Endothelial cell of umbilical vein (primary cell): ENCODE results near the gene ATP11C. TPM values are rescaled to one million over a fixed set of nuclear protein-coding genes. Genes with fewer than 3 reads are reported as not detected.
A peak's percentile ranks its signal among the peaks of the same experiment; 100 is the strongest.

Experiments used
- BruUV-seq: library from RNA; stranded (reverse); fragments of 400-500 nt; replicated peaks from 2 replicates; lab custom pipeline; 2021; lab: Mats Ljungman, UMichigan
- CTCF ChIA-PET: fragments of 300-600, 350-600 bp; sonication (Branson Sonifier 250); formaldehyde crosslinking; loops from one replicate; lab custom pipeline; 2021; ENCODE audit warnings: antibody characterized with exemption, inconsistent platforms; lab: Charles Lee
- POLR2A ChIA-PET: fragments of 300-600, 350-600 bp; sonication (Branson Sonifier 250); formaldehyde crosslinking; loops from one replicate; lab custom pipeline; 2021; ENCODE audit warnings: antibody characterized with exemption, inconsistent platforms; lab: Charles Lee
- DNase-seq: peaks from one replicate; pipeline ENCODE4 v3.0.0-alpha.2; 2011; ENCODE audit warnings: low read depth, low spot score
- FAIRE-seq: peaks from 2 replicates; lab custom pipeline; 2011; peaks lifted over from hg19 to GRCh38; lab: Jason Lieb, UNC
- H2AFZ ChIP-seq: 2 replicates; pipeline ENCODE4 v1.6.0; 2012; ENCODE audit warnings: low read depth, low read length, control low read depth, inconsistent platforms
- H3K27ac ChIP-seq: 2 replicates; pipeline ENCODE4 v1.5.1; 2011; ENCODE audit warnings: low read depth, mild to moderate bottlenecking, control low read depth, low read length, moderate library complexity; ENCODE audit not compliant: insufficient read depth
- H3K27me3 ChIP-seq, 2 experiments: 2 replicates each; pipeline versions ENCODE4 v1.6.0 to v1.6.1; 2011; ENCODE audit warnings: low read length in 2 of 2, mixed read lengths in 1 of 2; ENCODE audit not compliant: control insufficient read depth in 2 of 2, insufficient read depth in 2 of 2
- H3K36me3 ChIP-seq, 2 experiments: 2 replicates in 1 of 2; 3 replicates in 1 of 2; pipeline ENCODE4 v1.5.1; 2011; ENCODE audit warnings: low read length in 2 of 2, mild to moderate bottlenecking in 1 of 2, moderate library complexity in 1 of 2; ENCODE audit not compliant: control insufficient read depth in 2 of 2, insufficient read depth in 2 of 2; ENCODE audit errors: extremely low read depth in 1 of 2
- H3K4me1 ChIP-seq: 3 replicates; pipeline ENCODE4 v1.5.1; 2011; ENCODE audit warnings: mild to moderate bottlenecking, low read length; ENCODE audit not compliant: control insufficient read depth, insufficient read depth; ENCODE audit errors: extremely low read depth
- H3K4me2 ChIP-seq: 2 replicates; pipeline ENCODE4 v1.6.1; 2011; ENCODE audit warnings: low read length, control low read depth, mixed read lengths; ENCODE audit not compliant: insufficient read depth
- H3K4me3 ChIP-seq, 3 experiments: fragments of 200-600 bp in 1 of 3; sonication (generic), shearing (Covaris generic) in 1 of 3; replicated peaks in 1 of 3; 2 replicates each; pipeline ENCODE4 v1.5.1; 2011 to 2016; ENCODE audit warnings: control low read depth in 3 of 3, low read length in 3 of 3, mild to moderate bottlenecking in 2 of 3, inconsistent platforms in 1 of 3, low read depth in 1 of 3, moderate library complexity in 1 of 3; ENCODE audit not compliant: insufficient read depth in 1 of 3
- H3K79me2 ChIP-seq: 2 replicates; pipeline ENCODE4 v1.6.0; 2012; ENCODE audit warnings: low read length, inconsistent platforms; ENCODE audit not compliant: control insufficient read depth, insufficient read depth
- H3K9ac ChIP-seq: replicated peaks from 2 replicates; pipeline ENCODE3; 2011; ENCODE audit warnings: low read length, control low read depth; ENCODE audit not compliant: insufficient read depth; ENCODE audit errors: extremely low read depth
- H3K9me1 ChIP-seq: replicated peaks from 3 replicates; pipeline ENCODE4 v1.6.0; 2011; ENCODE audit warnings: mild to moderate bottlenecking, low read length; ENCODE audit not compliant: control insufficient read depth, insufficient read depth; ENCODE audit errors: extremely low read depth
- H3K9me3 ChIP-seq: replicated peaks from 2 replicates; pipeline ENCODE4 v1.5.1; 2012; ENCODE audit warnings: low read length, inconsistent platforms; ENCODE audit not compliant: control insufficient read depth, insufficient read depth
- H4K20me1 ChIP-seq: replicated peaks from 2 replicates; pipeline ENCODE3; 2011; ENCODE audit warnings: mild to moderate bottlenecking, low read length; ENCODE audit not compliant: control insufficient read depth, insufficient read depth; ENCODE audit errors: extremely low read depth
- EZH2 ChIP-seq: IDR thresholded peaks from 2 replicates; pipeline ENCODE4 v1.6.1; 2012; ENCODE audit warnings: borderline replicate concordance, low read depth, mild to moderate bottlenecking, moderate library complexity, low read length, inconsistent platforms; ENCODE audit not compliant: severe bottlenecking
- FOS ChIP-seq: IDR thresholded peaks from 2 replicates; pipeline ENCODE4 v1.6.1; 2011; ENCODE audit warnings: mild to moderate bottlenecking, low read length, moderate library complexity, borderline replicate concordance; ENCODE audit not compliant: insufficient read depth
- MYC ChIP-seq: IDR thresholded peaks from one replicate; pipeline ENCODE4 v1.6.1; 2011; ENCODE audit warnings: mild to moderate bottlenecking, low read depth, low read length
- dilution Hi-C: fragments of 300-500 bp; cut with MboI; formaldehyde crosslinking; loops from one replicate; pipeline ENCODE4 v1.15.0; 2019; ENCODE audit warnings: low sequenced_read_pairs; ENCODE audit not compliant: extremely low pct_ligation_motif_present
- intact Hi-C: fragments of 100-400 bp; cut with micrococcal nuclease; formaldehyde crosslinking; loops from one replicate; pipeline ENCODE4 v1.10.0; 2022
- polyA plus RNA-seq, 4 experiments: library from polyadenylated mRNA; depleted of rRNA in 3 of 4; stranded (reverse) in 3 of 4; unstranded in 1 of 4; fragments of >200 nt; gene quantifications; 2 replicates each; pipeline versions ENCODE4 v1.2.1 to v1.2.3, GENCODE V29; 2011 to 2012; ENCODE audit warnings: missing spikeins in 1 of 4
- total RNA-seq: library from RNA; stranded (reverse); gene quantifications from 2 replicates; pipeline ENCODE4 v1.2.3, GENCODE V29; 2021
- TF ChIP-seq, protein P1 (sequence below): IDR thresholded peaks from 2 replicates; pipeline ENCODE4 v1.6.1; 2011; ENCODE audit not compliant: insufficient read depth, insufficient read length
- TF ChIP-seq, protein P2 (sequence below), 2 donors: IDR thresholded peaks; 1 replicate in 1 of 2; 2 replicates in 1 of 2; pipeline ENCODE4 v1.5.1; 2011; ENCODE audit warnings: low read length in 2 of 2, mild to moderate bottlenecking in 2 of 2, moderate library complexity in 2 of 2, control low read depth in 1 of 2, inconsistent platforms in 1 of 2, low read depth in 1 of 2; ENCODE audit not compliant: insufficient read depth in 1 of 2; ENCODE audit errors: extremely low read depth in 1 of 2

Gene ATP11C
- total and polyA plus RNA-seq, 2 donors (not counting 3 experiments of a cell fraction or from before 2014, with no cell fraction given), result 9.1 to 31.8 TPM

DNA sequence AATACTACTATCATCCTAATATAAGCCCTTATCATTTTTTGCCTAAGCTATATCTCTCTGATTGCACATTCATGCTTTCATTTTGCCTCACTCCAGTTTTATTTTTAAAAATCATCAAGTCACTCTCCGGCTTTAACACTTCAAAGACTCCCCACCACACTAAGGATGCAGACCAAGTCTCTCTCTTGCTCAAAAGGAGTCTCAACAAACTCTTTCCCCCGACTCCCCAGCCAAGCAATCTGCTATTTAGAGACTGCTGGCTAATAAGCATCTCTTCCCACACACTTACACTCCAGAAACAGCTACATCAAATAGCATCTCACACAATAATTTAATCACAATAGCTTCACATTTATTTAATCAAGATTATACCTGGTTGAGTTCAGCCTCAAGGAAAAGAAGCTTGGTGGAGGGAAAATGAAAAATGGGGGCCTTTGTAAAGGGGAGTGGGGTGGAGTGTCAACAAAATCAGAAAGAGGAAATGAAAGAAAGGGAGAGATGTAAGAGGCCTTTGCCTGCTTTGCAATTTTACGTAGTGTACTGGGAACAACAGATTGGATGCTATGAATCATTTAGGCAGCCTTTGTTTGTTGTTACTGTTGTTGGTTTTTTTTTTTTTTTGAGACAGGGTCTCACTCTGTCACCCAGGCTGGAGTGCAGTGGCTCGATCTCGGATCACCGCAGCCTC, 120.8 kb downstream of the ATP11C start:
- Histone ChIP-seq H4K20me1 (no peaks in the 10 kb centered on the region), H3K4me3 (no peak overlapping the region), H3K9me1 (no peaks in the 10 kb centered on the region), H3K79me2 (no peaks in the 10 kb centered on the region), H3K27ac (no peak overlapping the region), H2AFZ (no peak overlapping the region), H3K4me1 (peaks cover 11% of the 10 kb centered on the region), H3K4me2 (no peak overlapping the region), H3K9ac (no peak overlapping the region), H3K9me3 (no peaks in the 10 kb centered on the region), H3K27me3 (no peaks in the 10 kb centered on the region), H3K36me3 (no peaks in the 10 kb centered on the region)
- intact Hi-C loops, result no loop called here
- BruUV-seq, result no TSS peak
- ChIA-PET CTCF (interaction anchor here (0.7 kb wide), 1 partner anchor 115 kb away, joined by 4 read pairs; no protein-coding TSS in a partner anchor), POLR2A (interaction anchor here (0.7 kb wide), 1 partner anchor 92 kb away, joined by 5 read pairs; no protein-coding TSS in a partner anchor)
- DNase-seq (no peak), FAIRE-seq (peak; percentile 26)
- dilution Hi-C loops, result no loop called here
- TF ChIP-seq FOS (no peak), MYC (no peak), EZH2 (no peak)
- TF ChIP-seq, protein P1, sequence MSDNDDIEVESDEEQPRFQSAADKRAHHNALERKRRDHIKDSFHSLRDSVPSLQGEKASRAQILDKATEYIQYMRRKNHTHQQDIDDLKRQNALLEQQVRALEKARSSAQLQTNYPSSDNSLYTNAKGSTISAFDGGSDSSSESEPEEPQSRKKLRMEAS, result no peak
- TF ChIP-seq, protein P2, sequence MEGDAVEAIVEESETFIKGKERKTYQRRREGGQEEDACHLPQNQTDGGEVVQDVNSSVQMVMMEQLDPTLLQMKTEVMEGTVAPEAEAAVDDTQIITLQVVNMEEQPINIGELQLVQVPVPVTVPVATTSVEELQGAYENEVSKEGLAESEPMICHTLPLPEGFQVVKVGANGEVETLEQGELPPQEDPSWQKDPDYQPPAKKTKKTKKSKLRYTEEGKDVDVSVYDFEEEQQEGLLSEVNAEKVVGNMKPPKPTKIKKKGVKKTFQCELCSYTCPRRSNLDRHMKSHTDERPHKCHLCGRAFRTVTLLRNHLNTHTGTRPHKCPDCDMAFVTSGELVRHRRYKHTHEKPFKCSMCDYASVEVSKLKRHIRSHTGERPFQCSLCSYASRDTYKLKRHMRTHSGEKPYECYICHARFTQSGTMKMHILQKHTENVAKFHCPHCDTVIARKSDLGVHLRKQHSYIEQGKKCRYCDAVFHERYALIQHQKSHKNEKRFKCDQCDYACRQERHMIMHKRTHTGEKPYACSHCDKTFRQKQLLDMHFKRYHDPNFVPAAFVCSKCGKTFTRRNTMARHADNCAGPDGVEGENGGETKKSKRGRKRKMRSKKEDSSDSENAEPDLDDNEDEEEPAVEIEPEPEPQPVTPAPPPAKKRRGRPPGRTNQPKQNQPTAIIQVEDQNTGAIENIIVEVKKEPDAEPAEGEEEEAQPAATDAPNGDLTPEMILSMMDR (IDR thresholded peaks at IDR 0.05; ENCODE audit: extremely low read depth in 1 of 2, insufficient read depth in 1 of 2, low read depth in 1 of 2, low read length in 2 of 2), result no peak
